NCI-H1436 treated with DMSO at 0.1 percent for 48 hours (cell line): ENCODE measurements around the gene NR1D1.

Experiments used
- DNase-seq: peaks from one replicate; lab custom pipeline; 2025; lab: John Stamatoyannopoulos, UW

The NR1D1 gene

DNA sequence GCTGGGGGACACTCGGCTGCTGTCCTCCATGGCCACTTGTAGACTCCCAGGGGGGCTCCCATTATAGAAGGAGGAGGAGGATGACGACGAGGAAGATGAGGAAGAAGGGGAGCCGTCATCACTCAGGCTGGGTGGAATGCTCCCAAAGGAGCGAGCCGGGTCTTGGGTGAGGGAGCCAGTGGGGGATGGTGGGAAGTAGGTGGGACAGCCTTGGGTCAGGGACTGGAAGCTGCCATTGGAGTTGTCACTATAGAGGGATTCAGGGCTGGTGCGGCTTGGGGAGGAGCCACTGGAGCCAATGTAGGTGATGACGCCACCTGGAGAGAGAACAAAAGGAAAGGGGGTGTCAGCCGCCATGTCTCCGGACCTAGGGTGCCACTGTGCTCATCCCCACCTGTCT, 3.3 kb downstream of the NR1D1 start:
- no peak for DNase-seq

DNA sequence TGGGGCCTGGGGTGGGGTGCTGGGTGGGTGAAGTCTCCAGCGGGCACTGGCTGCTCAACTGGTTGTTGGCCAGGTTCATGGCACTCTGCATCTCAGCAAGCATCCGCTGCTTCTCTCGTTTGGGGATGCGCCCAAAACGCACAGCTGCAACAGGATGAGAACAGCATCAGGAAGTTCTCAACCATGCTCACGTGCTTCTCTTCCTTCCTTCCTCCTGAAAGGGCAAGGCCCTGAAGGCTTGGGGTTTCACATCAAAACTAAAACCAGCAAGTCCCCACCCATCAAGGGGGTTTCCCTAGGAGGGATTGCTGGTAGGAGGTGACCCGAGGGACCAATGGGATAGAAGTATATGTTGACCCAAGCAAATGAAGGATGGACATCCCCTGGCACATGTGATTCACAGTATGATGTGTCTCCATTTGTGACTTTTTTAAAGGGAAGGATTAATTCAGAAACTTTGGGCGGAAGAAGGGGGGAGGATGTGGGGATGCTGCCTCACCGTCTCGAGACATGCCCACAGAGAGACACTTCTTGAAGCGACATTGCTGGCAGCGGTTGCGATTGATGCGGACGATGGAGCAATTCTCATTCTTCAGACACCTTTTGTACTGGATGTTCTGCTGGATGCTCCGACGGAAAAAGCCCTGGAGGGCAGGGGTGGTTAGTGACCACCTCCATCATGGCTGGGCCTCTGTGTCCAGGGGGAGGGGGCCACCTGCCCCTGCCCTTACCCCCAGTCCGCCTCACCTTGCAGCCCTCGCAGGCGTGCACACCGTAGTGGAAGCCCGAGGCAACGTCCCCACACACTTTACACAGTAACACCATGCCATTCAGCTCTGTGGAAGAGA, 4.2 kb downstream of the NR1D1 start:
- DNase-seq: no peak

DNA sequence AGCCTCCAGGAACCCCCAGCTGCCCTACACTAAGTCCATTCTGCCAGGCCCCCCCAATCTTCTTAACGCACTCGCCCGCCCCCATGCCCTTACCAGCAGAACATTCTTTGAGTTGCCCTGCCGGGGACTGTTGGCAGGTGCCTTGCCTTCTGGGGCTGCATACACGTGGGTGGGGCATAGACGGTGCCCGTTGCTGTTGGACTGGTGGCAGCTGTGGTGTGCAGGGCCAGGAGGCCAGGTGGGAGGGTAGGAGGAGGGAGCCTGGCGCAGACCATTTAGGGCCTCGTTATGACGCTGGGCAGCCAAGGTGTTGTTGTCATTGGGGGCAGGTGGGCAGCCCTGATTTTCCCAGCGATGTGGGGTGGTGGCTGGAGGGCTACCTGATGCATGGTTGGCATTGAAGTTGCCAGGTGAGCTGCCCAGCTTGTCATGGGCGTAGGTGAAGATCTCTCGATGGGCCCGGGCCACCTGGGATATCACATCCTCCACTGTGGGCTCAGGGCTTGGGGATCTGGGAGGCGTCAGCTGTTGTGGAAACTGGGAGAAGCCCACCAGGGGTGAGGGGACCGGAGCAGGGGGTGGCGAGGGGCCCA, 4.9 kb downstream of the NR1D1 start:
- DNase-seq: no peak

DNA sequence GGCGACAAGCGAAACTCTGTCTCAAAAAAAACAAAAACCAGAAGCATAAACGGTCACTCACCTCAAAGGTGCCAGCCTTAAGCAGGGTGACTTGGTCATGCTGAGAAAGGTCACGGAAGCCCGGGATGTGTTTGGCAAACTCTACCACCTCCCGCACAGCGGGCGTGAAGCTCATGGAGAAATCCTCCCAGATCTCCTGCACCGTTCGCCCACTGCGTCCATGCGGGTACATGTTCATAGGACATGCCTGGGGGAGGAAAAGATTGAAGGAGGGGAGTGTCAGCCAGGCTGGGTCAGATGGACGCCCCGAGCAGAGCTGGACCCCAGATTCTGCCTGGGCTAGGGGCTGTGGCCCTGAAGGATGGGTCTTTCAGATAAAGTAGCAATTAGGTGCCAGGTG, 5.5 kb downstream of the NR1D1 start:
- DNase-seq: no peak

DNA sequence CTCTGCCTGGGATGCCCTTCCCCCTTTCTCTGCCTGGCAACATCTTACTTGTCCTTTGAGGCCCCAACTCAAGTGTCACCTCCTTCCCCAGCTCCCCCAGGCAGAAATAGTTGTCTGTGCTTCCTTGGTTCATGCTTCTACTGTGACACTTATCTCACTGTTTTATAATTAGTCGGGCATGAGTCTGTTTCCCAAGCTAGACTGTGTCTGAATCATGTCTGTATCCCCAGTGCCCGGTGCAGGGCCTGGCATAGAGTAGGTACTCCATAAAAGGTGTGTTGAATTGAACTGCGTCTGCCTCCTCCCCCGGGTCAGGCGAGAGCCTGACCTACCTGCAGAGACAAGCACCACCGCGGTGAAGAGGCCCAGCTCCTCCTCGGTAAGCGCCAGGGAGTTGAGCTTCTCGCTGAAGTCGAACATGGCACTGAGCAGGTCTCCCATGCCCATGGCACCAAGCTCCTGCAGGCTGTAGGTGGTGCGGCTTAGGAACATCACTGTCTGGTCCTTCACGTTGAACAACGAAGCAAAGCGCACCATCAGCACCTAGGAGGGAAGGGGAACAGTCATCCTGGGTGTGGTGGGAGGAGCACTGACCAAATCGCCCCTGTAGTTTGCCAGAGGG, 6.7 kb downstream of the NR1D1 start:
- no peak for DNase-seq

DNA sequence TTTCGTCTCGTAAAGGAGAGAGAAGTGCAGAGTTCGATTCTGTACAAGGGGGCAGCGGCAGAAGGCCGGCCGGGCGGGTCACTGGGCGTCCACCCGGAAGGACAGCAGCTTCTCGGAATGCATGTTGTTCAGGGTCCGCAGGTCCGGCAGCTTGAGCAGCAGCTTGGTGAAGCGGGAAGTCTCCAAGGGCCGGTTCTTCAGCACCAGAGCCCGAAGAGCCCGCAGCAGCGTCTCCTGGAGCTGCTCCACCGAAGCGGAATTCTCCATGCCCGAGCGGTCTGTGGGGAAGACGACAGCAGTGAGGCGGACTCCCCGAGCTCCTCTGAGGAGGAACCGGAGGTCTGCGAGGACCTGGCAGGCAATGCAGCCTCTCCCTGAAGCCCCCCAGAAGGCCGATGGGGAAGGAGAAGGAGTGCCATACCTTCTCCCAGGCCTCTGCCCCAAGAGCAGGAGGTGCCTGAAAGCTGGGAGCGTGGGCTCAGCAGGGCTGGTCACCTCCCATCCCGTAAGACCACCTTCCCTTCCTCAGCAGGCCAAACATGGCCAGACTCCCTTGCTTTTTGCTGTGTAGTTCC, 7.3 kb downstream of the NR1D1 start:
- DNase-seq: no peak

DNA sequence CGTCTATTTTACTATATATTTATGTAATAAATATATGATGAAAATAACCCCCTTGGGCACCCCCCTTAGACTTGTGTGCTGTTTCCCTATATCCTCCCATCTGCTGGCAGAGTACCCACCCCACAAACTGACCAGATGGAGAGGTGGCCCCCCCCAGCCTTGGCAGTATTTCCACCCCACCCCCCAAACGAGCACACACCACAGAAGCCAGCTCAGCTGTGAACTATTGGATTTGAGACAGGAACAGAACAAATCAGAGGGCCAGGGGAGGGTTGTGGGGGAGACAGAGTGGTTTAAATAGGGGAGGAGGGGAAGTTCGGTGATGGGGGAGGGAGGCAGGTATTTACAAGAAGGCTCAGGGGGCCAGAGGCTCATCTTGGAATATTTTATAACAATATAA, 7.8 kb downstream of the NR1D1 start:
- no peak for DNase-seq

DNA sequence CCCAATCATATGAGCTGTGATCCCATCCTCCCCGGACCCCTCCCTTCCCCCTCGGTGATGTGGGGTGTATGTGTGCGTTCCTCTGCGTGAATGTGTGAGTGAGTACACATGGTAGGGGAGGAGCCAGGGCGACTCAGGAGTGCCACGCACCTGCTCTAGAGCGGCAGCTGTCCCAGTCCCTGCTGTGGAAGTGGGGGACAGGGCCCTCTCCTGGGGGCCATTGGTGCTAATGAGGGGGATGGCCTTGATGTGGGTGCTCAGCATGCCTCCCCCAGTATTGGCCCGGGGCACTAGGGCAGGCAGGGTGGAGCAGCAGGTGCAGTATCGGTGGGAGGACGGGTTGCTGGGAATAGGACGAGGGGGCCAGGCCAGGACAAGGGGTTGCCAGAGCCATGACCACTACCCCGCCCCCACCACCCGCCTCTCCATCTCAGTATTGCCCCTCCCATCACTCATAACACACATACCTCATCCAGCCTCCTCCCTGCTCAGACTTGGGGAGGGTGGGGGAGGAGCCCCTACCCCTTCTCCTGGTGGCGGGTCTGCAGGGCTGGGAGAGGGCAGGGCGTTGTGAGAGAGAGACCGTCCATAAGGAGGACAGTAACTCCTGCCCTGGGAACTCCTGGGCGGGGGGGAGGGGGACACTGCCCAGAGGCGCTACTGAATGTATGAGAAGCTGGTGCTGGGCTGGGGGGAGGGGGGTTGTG, 8.5 kb downstream of the NR1D1 start:
- DNase-seq: no peak

DNA sequence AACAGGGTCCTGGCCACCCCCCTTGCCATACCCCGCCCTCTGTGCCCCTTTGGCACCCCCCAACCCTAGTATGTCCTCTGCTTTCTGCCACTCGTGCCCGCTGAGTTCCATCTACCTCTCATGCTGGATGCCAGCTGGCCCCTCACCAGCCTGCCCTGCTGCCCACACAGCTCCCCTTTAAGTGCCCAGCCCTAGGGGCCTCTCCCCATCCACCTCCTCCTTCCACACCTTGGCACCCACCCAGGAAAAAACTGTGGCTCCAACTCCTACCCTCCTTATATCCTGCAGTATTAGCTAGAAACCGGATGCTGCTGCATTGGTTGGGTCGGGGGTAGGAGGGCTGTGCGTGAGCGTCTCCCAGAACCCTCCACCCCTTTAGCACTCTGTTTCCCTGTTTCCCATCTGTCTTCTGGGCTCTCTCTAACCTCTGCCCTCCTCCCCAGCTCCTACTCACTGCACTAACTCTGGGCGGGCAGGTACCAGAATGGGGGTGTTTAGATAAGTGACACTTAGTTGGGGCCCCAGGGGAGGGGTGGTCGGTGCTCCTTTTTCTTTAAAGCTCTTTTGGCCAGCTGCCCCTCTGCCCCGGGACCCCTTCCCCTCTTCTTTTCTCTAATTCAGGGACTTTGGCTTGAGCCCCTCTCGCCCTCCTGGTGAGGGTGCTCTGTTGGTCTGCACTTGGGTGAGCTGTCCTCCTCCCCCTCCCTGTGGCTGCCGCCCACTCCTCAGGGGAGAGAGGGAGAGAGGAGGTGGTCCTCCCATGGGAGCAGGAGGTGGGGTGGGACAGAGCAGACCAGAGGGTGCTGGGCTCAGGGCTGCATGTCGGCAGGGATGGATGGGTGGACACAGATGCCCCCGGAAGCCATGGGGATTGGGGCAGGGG, 9.9 kb downstream of the NR1D1 start:
- no peak for DNase-seq

DNA sequence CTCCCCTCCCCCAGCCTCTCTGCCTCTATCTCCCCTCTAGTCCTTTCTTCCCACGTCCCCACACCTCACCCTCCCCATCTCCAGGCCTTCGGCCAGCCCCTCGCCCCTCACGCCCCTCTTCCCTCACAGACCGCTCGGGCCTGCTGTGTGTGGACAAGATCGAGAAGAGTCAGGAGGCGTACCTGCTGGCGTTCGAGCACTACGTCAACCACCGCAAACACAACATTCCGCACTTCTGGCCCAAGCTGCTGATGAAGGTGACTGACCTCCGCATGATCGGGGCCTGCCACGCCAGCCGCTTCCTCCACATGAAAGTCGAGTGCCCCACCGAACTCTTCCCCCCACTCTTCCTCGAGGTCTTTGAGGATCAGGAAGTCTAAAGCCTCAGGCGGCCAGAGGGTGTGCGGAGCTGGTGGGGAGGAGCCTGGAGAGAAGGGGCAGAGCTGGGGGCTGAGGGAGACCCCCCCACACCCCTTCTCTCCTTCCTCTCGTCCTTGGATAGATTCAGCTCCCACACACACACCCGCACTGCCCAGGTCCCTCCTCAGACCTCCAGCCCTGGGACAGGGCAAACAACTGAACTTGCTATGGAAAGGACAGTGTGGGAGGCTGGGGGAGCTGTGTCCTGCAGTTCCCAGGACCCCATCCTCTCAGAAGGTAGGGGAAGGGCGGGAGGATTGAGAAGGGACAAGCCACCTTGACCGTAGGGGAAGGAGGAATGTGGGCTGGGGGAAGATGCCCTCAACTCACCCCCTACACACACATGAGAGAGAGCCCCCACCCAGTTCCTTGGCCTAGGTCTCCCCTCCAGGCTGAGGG, 11.1 kb downstream of the NR1D1 start:
- DNase-seq: no peak

DNA sequence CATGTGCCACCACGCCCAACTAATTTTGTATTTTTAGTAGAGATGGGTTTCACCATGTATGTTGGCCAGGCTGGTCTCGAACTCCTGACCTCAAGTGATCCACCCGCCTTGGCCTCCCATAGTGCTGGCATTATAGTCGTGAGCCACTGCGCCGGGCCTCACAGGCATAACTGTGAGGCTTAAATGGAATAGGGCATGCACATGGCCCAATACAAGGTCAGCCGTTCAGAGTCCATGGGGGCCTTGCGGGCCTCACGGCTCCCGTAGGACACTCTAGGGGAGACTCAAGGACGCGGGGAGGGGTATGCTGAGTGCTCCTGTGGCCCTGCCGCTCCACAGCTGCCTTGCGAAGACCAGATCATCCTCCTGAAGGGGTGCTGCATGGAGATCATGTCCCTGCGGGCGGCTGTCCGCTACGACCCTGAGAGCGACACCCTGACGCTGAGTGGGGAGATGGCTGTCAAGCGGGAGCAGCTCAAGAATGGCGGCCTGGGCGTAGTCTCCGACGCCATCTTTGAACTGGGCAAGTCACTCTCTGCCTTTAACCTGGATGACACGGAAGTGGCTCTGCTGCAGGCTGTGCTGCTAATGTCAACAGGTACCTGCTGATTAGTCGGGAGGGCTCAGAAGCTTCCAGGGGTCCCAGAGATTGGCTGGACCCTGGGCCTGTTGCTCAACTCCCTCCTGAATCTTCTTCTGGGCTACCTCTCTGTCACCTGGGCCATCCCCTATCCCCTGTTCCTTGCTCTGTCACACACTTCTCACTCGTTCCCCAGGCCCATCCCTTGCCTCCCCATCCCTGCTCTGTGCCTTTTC, 12.3 kb downstream of the NR1D1 start:
- no peak for DNase-seq

DNA sequence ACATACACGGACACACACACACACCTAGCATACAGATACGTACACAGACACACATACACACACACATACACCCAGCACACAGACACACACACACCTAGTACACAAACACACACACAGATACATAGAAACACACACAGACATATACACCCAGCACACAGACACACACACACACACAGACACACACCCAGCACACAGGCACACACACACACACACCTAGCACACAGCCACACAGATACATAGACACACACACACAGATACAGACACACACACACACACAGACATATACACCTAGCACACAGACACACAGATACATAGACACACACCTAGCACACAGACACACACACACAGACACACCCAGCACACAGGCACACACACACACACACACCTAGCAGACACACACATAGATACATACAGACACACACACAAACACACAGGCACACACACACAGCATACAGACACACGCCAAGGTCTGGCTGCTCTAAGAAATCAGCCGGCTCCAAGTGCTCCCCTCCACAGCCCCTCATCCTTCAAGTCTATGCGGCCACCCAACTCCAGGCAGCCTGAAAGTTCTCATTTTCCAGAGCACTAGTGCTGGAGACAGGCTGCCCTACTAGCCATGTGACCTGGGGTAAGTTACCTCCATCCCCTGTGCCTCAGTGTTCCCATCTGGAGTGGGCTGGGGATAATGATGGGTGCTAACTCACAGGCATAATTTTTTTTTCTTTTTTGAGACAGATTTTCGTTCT, 13.2 kb downstream of the NR1D1 start:
- DNase-seq: no peak

DNA sequence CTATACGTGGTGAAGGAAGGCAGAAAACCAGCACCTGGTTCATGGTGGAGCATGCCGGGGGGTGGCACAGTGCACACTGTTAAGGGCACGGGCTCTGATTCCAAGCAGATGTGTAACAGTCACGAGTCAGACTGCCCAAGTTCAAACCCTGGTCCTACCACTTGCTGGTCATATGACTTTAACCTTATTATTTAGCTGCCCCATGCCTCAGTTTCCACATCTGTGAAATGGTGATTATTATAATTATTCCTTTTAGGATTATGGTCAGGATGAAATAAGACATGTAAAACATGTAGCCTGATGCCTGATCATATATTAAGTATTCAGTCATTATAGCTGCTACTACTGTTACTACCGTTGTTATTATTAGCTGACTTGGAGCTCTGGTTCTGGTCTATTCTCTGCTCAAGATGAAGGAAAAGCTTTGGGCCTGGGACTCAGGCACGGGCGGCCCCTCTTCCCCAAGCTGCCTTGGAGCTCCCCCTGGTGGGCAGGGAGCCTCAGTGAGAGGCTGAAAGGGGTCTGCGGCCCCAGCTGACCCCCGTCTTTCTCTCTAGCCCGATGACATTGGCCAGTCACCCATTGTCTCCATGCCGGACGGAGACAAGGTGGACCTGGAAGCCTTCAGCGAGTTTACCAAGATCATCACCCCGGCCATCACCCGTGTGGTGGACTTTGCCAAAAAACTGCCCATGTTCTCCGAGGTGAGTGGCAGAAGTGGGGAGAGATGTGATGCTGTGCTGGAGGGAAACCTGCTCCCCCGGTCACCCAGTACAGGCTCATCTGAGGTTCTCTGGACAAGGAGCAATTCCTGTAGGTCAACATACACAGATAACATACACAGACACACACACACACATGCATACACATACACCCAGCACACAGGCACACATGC, 14.0 kb downstream of the NR1D1 start:
- no peak for DNase-seq

DNA sequence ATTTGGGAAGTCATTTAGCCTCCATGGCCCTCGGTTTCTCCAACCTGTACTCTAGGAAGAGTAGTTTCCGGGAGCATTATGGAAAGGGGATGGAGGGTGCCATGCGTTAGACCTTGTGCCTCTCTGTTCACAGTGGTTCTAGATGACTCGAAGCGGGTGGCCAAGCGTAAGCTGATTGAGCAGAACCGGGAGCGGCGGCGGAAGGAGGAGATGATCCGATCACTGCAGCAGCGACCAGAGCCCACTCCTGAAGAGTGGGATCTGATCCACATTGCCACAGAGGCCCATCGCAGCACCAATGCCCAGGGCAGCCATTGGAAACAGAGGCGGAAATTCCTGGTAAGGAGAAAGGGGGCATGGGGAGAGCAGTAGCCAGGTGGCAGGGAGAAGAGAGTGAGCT, 15.9 kb downstream of the NR1D1 start:
- DNase-seq: no peak

DNA sequence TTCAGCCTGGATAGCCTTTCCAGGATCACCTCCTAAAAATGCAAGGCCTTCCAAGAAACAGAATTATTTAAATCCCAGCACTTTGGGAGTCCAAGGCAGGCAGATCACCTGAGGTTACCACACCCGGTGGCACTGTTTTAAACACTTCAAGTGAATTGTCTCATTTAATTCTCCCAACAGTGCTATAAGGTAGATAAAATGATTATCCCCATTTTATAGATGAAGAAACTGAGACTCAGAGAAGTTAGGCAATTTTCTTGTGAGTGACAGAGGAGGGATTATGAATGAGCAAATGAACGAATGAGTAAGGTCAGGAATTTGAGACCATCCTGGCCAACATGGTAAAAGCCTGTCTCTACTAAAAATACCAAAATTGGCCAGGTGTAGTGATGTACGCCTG, 20.8 kb downstream of the NR1D1 start:
- DNase-seq: no peak

DNA sequence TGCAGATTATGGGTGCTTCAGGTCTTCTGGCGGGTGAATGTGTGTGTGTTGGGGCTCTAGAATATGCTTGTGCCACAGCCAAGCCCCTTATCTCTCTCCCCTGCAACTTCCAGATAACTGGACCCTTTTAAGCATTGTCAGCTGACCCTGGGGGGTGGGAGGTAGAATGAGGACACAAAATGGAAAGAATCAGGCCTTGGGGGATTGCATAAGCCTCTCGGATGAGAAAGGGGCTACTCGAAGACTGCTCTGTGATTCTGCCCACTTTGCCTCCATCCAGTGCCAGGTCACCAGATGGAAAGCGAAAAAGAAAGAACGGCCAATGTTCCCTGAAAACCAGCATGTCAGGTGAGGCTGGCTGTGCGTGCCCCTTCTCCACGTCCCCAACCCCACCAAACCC, 23.8 kb downstream of the NR1D1 start:
- no peak for DNase-seq

DNA sequence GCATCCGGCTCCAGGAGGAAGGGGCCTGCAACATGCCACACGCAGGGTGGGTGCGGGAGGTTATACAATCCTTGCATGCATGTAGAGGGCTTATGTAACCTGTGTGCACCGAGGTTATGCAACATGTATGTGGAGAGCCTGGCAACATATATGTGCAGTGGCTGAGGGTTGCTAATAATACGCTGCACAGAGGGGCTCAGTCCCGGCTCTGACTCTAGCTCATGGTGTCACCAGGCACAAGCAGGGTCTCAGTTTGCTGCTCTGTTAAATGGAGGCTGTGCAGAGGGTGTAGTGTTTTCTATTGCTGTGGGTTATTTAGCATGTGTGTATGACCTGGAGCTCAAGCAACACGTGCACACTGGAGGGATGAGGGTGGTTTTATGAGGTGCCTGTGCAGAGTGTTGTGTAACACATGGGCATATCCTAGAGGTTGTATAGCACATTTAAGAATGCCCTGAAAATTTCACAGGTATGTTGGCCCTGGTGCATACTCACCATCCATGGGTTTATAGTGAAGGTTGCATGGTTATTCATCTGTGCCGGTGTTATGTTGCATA, 24.4 kb downstream of the NR1D1 start:
- no peak for DNase-seq
